Neural crest cell (in vitro differentiated cells): ENCODE results near the gene TBRG4. TPM values are rescaled to one million over a fixed set of nuclear protein-coding genes. Genes with fewer than 3 reads are reported as not detected.

Experiments used
- DNase-seq: peaks from one replicate; pipeline ENCODE4 v3.0.0; 2021; ENCODE audit warnings: low read depth, mixed read lengths, low spot score
- H3K27ac Mint-ChIP-seq: one replicate; pipeline ENCODE4 v1.8.0; 2021; ENCODE audit warnings: mild to moderate bottlenecking, mixed read lengths; ENCODE audit not compliant: unreplicated experiment
- H3K27me3 Mint-ChIP-seq: 2 replicates; pipeline ENCODE4 v1.8.0; 2021; ENCODE audit warnings: low read depth, mild to moderate bottlenecking, mixed read lengths
- H3K36me3 Mint-ChIP-seq: 2 replicates; pipeline ENCODE4 v1.8.0; 2021; ENCODE audit warnings: low read depth, mild to moderate bottlenecking, mixed read lengths
- H3K4me1 Mint-ChIP-seq: 2 replicates; pipeline ENCODE4 v1.8.0; 2021; ENCODE audit warnings: mixed read lengths
- H3K4me3 Mint-ChIP-seq: one replicate; pipeline ENCODE4 v1.8.0; 2021; ENCODE audit warnings: mild to moderate bottlenecking, mixed read lengths
- H3K9me3 Mint-ChIP-seq: 2 replicates; pipeline ENCODE4 v1.8.0; 2021; ENCODE audit warnings: mixed read lengths
- total RNA-seq: library from RNA; stranded (reverse); gene quantifications from 2 replicates; pipeline ENCODE4 v1.2.1, GENCODE V29; 2021
- TF ChIP-seq, protein P1 (sequence below): fragments of 200-600 bp; sonication (generic); conservative IDR thresholded peaks from 2 replicates; pipeline ENCODE4 v1.5.0; 2021; ENCODE audit warnings: antibody characterized with exemption, mild to moderate bottlenecking

TBRG4 gene
- total RNA-seq, 1 donor from 2014 or later: 104 TPM

DNA sequence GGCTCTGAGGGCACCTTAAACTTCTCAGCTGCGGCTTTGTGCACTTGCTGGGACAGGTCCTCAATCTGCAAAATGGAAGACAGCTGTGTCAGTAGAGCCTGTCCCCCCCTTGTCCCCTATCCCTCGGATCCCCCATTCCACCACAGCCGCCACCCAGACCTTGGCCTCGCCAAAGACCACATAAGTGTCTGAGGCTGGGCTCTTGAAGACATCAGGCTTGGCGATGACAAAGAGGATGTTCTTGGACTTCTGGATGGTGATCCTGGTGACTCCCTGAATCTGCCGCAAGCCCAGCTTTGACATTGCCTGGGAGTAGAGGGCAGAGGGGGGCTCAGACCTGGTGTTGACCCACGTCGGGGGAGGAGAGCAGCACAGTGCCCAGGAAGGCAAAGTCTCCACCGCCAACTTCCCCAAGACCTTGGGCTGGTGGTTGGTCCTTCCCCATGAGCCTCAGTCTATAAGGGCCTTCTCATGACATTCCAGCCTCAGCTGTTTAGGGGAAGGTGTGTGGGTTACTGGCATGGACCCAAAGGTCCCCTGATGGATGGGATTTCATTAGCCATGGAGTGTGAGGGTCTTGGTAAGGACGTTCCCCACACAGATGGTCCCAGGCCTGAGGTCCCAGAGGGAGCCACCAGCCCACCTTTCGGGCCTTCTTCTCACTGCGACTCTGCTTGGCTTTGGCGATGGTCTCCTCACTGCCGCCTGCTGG lies 30.4 kb downstream of the TBRG4 start:
- no peaks in the 10 kb centered on the region for H3K9me3 Mint-ChIP-seq
- H3K36me3 Mint-ChIP-seq: peaks cover 3% of the 10 kb centered on the region
- H3K4me3 Mint-ChIP-seq: no peak overlapping the region
- no peaks in the 10 kb centered on the region for H3K27me3 Mint-ChIP-seq
- H3K4me1 Mint-ChIP-seq: peaks cover 5% of the 10 kb centered on the region
- TF ChIP-seq, protein P1, sequence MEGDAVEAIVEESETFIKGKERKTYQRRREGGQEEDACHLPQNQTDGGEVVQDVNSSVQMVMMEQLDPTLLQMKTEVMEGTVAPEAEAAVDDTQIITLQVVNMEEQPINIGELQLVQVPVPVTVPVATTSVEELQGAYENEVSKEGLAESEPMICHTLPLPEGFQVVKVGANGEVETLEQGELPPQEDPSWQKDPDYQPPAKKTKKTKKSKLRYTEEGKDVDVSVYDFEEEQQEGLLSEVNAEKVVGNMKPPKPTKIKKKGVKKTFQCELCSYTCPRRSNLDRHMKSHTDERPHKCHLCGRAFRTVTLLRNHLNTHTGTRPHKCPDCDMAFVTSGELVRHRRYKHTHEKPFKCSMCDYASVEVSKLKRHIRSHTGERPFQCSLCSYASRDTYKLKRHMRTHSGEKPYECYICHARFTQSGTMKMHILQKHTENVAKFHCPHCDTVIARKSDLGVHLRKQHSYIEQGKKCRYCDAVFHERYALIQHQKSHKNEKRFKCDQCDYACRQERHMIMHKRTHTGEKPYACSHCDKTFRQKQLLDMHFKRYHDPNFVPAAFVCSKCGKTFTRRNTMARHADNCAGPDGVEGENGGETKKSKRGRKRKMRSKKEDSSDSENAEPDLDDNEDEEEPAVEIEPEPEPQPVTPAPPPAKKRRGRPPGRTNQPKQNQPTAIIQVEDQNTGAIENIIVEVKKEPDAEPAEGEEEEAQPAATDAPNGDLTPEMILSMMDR: no peak
- DNase-seq: no peak
- no peak overlapping the region for H3K27ac Mint-ChIP-seq

DNA sequence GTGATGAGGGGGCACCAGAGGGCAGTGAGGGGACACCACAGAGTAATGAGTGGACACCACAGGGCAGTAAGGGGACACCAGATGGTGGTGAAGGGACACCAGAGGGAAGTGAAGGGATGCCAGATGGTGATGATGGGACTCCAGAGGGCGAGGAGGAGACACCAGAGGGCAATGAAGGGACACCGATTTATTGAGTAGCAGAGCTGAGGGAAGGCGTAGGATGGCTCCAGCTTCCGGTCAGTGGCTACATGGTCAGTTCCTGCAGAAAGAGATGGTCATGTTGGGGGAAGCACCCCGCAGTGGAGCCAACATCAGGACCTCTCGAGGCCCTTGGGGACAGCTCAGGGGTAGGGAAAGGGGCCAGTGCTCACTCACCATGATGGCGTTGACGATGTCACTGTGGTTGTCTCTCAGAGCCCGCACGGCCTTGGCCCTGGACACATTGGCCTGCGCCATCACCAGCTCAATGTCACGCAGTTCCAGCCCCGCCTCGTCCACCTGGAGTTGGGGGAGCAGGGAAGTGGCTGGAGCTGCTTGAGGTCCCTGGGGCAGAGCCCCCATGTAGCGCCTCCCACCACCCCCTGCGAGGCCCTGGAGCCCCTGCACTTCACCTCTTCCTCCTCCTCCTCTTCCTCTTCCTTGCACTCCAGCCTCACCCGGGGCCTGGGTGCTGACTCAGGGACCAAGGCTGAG lies 31.1 kb downstream of the TBRG4 start:
- H3K4me1 Mint-ChIP-seq: peaks cover 5% of the 10 kb centered on the region
- DNase-seq: no peak
- no peaks in the 10 kb centered on the region for H3K27me3 Mint-ChIP-seq
- H3K36me3 Mint-ChIP-seq: peaks cover 3% of the 10 kb centered on the region
- no peak overlapping the region for H3K27ac Mint-ChIP-seq
- H3K9me3 Mint-ChIP-seq: no peaks in the 10 kb centered on the region
- H3K4me3 Mint-ChIP-seq: peak overlapping the region; percentile 38
- TF ChIP-seq, protein P1: no peak

DNA sequence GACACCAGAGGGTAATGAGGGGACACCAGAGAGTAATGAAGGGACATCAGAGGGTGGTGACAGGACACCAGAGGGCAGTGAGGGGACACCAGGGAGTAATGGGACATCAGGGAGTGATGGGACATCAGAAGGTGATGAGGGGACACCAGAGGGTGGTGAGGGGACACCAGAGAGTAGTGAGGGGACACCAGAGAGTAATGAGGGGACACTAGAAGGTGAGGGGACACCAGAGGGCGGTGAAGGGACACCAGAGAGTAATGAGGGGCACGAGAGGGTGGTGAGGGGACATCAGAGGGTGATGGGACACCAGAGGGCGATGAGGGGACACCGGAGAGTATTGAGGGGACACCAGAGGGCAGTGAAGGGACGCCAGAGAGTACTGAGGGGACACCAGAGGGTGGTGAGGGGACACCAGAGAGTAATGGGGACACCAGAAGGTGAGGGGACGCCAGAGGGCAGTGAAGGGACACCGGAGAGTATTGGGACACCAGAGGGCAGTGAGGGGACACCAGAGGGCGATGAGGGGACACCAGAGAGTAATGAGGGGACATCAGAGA lies 33.3 kb downstream of the TBRG4 start:
- TF ChIP-seq, protein P1: no peak
- Mint-ChIP-seq H3K4me1 (no peaks in the 10 kb centered on the region), H3K9me3 (no peaks in the 10 kb centered on the region), H3K36me3 (peaks cover 6% of the 10 kb centered on the region), H3K27me3 (no peaks in the 10 kb centered on the region), H3K27ac (peak overlapping the region; percentile 43), H3K4me3 (no peak overlapping the region)
- DNase-seq: no peak

DNA sequence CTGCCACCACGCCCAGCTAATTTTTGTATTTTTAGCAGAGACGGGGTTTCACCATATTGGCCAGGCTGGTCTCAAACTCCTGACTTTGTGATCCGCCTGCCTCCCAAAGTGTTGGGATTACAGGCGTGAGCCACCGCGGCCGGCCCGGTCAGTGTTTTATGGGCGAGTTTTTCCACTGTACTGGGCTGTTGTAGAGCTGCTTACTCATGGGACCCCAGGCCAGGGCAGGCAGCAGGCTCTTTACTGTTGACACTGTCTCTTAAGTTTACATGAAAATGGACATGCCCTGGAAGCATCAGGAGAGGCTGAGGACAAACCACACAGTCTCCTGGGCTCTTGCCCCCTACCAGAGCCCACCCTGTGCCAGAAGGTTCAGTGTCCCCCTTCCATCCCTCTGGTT lies 33.9 kb downstream of the TBRG4 start:
- Mint-ChIP-seq H3K27ac (no peak overlapping the region), H3K9me3 (no peaks in the 10 kb centered on the region), H3K27me3 (no peaks in the 10 kb centered on the region), H3K36me3 (peaks cover 6% of the 10 kb centered on the region), H3K4me1 (no peaks in the 10 kb centered on the region), H3K4me3 (no peak overlapping the region)
- TF ChIP-seq, protein P1: no peak
- no peak for DNase-seq

DNA sequence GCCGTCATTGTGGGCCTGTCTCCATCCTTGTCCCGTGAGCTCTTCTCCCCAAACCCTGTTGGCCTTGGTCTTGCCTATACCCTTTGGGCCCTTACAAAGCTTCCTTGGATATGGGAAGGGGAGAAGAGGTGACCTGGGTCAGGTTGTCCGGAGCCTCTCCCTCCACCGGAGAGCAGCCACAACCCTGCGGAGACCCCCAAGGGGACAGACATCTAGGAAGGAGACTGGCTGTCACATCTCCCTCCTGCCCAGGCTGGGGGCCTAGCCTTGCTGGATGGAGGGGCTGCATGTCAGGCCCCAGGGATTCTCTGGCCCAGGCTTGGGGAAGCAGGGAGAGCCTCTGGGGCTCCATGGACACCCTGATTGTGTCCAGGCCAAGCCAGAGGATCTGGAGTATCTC lies 34.6 kb downstream of the TBRG4 start:
- H3K4me3 Mint-ChIP-seq: no peak overlapping the region
- DNase-seq: no peak
- peaks cover 6% of the 10 kb centered on the region for H3K36me3 Mint-ChIP-seq
- no peak overlapping the region for H3K27ac Mint-ChIP-seq
- H3K4me1 Mint-ChIP-seq: no peaks in the 10 kb centered on the region
- TF ChIP-seq, protein P1: no peak
- H3K27me3 Mint-ChIP-seq: no peaks in the 10 kb centered on the region
- no peaks in the 10 kb centered on the region for H3K9me3 Mint-ChIP-seq
